CD1c-positive myeloid dendritic cell (primary cell): Measurements from ENCODE around the gene SALL2.
"Not testable (repeated sequence)": the region's sequence is repeated elsewhere in the genome, so short reads cannot be mapped to it uniquely, and the experiment has no call there.

Experiments
- DNase-seq: peaks from one replicate; pipeline ENCODE4 v3.0.0-alpha.2; 2016; ENCODE audit errors: extremely low spot score

Gene SALL2

GRCh38 chr14:21525962-21526671 is at the start of gene SALL2:
SALL2 (minus strand) TSS chr14:21526346; CDS start chr14:21526127, 219 bp downstream.
- peak; percentile 44 for DNase-seq

- DNase-seq = no peak
Observed at GRCh38 chr14:21575661-21576060, 49.5 kb upstream of the SALL2 start.

GRCh38 chr14:21572604-21573003 is 46.5 kb upstream of the SALL2 start:
- DNase-seq = no peak

GRCh38 chr14:21558703-21559170 is 32.6 kb upstream of the SALL2 start:
- DNase-seq = no peak

- peak; percentile 92 for DNase-seq
Observed at GRCh38 chr14:21557084-21557901, 31.1 kb upstream of the SALL2 start.

- DNase-seq = no peak
Observed at GRCh38 chr14:21556378-21557083, 30.4 kb upstream of the SALL2 start.

GRCh38 chr14:21553266-21553665 is 27.1 kb upstream of the SALL2 start:
- no peak for DNase-seq

GRCh38 chr14:21544588-21544987 is 18.4 kb upstream of the SALL2 start:
- not testable (repeated sequence) for DNase-seq

- DNase-seq = no peak
Observed at GRCh38 chr14:21543963-21544362, 17.8 kb upstream of the SALL2 start.

- no peak for DNase-seq
Observed at GRCh38 chr14:21543521-21543960, 17.4 kb upstream of the SALL2 start.

GRCh38 chr14:21541413-21542074 is 15.4 kb upstream of the SALL2 start:
- no peak for DNase-seq

- DNase-seq = no peak
Observed at GRCh38 chr14:21539189-21539940, 13.2 kb upstream of the SALL2 start.

- DNase-seq = no peak
Observed at GRCh38 chr14:21537090-21537424, 10.9 kb upstream of the SALL2 start.

- no peak for DNase-seq
Observed at GRCh38 chr14:21536418-21537089, 10.4 kb upstream of the SALL2 start.

- no peak for DNase-seq
Observed at GRCh38 chr14:21535545-21536417, 9.6 kb upstream of the SALL2 start.

- DNase-seq = no peak
Observed at GRCh38 chr14:21534576-21534975, 8.4 kb upstream of the SALL2 start.

GRCh38 chr14:21533294-21533693 is 7.1 kb upstream of the SALL2 start:
- DNase-seq = no peak

- DNase-seq = no peak
Observed at GRCh38 chr14:21529515-21529914, 3.4 kb upstream of the SALL2 start.
